ENCODE data around the gene SMAD5. TPM values are rescaled to one million over a fixed set of nuclear protein-coding genes. Genes with fewer than 3 reads are reported as not detected.

Gene SMAD5
- total RNA-seq, 2 experiments from 2014 or later = 5.4 to 7.7 TPM

DNA sequence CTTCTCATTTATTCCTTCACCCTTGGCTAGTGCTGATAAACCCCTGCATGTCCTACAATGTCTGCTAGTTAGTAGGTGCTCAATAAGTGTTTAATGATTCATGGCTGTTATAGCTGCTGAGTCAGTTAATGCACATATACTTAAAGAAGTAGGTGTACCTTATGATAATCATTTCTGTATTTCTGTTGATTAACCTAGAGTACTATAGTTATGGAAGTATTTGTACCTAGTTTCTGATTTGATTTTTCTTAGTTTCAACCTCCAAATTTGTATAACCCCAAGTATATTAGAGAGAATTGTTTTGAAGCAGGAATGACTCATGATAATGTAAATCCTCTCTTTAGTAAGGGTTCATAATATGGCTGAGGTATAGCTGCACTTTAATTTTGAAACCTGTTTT is 8.9 kb downstream of the SMAD5 start:
- no peaks in the 10 kb centered on the region for H3K9me3 Mint-ChIP-seq (ENCODE audit: low read depth)
- DNase-seq (no peak), ATAC-seq (peak; percentile 85)
- peaks cover 9% of the 10 kb centered on the region for H3K27me3 Mint-ChIP-seq
- H3K4me3 Mint-ChIP-seq = no peak overlapping the region
- ChIA-PET CTCF (interaction anchor here (1.1 to 1.6 kb wide), 3 partner anchors 9 to 60 kb away, joined by 4 to 5 read pairs (median 4); partner anchors contain the start of gene SMAD5), POLR2A (no interaction called here)
- H3K36me3 Mint-ChIP-seq (ENCODE audit: low read depth) = no peaks in the 10 kb centered on the region
- no peak overlapping the region for H3K27ac Mint-ChIP-seq
- intact Hi-C loops (cut with DNase I, micrococcal nuclease) = loop anchor here in 1 of 2 experiments (10.0 kb wide), 1 partner anchor 247 kb away; the partner anchor contains the start of gene IL9
- peaks cover 11% of the 10 kb centered on the region for H3K4me1 Mint-ChIP-seq

DNA sequence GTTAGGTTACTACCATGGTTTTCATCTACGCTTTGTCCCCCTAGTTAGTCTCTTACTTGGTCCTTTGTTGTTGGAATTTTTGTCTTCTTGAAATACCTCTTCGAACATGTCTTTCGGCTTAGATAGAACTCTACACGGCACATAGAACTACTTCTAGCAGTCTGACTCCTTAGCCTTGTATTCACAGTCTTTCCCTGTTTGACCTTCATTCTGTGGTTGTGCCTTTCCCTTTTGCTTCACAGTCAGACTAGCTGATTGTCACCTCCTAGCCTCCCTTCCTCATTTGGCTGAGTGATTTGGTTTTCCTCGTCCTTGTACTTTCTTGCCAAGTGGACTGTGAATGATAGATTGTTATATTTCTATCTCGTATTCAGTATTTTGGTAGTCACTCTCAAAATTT is 10.7 kb downstream of the SMAD5 start:
- H3K4me1 Mint-ChIP-seq = peaks cover 3% of the 10 kb centered on the region
- H3K27me3 Mint-ChIP-seq = peaks cover 5% of the 10 kb centered on the region
- DNase-seq (no peak), ATAC-seq (no peak)
- ChIA-PET POLR2A (no interaction called here), CTCF (interaction anchor here (0.6 to 0.7 kb wide), 3 partner anchors 19 to 59 kb away, joined by 3 read pairs; no protein-coding TSS in a partner anchor)
- intact Hi-C loops (cut with DNase I, micrococcal nuclease) = loop anchor here in 1 of 2 experiments (10.0 kb wide), 1 partner anchor 249 kb away; the partner anchor contains the start of gene IL9
- peaks cover 1% of the 10 kb centered on the region for H3K36me3 Mint-ChIP-seq (ENCODE audit: low read depth)
- no peaks in the 10 kb centered on the region for H3K9me3 Mint-ChIP-seq (ENCODE audit: low read depth)
- H3K27ac Mint-ChIP-seq = no peak overlapping the region
- H3K4me3 Mint-ChIP-seq = no peak overlapping the region

DNA sequence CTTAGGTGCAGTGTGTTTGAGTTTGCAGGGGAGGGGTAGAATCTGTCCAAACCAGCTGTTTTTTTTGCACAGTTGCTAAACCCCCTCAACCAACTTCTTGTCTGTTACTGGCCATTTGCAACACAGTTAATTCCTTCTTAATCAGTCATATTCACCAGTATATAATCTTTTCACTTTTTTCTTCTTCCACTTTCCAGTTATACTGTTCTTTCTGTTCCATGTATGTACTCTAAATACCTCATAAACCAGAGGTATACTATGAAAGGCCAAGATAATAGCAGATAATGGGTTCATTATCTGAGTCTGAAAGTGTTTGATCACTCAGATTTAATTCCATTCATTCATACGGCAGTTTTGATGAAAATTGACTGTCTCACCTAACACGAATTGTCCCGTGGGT is 11.1 kb downstream of the SMAD5 start:
- POLR2A ChIA-PET = no interaction called here
- DNase-seq (no peak), ATAC-seq (no peak)
- Mint-ChIP-seq H3K27ac (no peak overlapping the region), H3K27me3 (peaks cover 3% of the 10 kb centered on the region), H3K4me1 (peaks cover 3% of the 10 kb centered on the region), H3K9me3 (ENCODE audit: low read depth) (no peaks in the 10 kb centered on the region), H3K36me3 (ENCODE audit: low read depth) (peaks cover 1% of the 10 kb centered on the region), H3K4me3 (no peak overlapping the region)
- intact Hi-C loops (cut with DNase I, micrococcal nuclease) = loop anchor here in 1 of 2 experiments (10.0 kb wide), 1 partner anchor 249 kb away; the partner anchor contains the start of gene IL9
- CTCF ChIA-PET = interaction anchor here (0.6 to 0.7 kb wide), 2 partner anchors 35 to 60 kb away, joined by 3 read pairs; no protein-coding TSS in a partner anchor

DNA sequence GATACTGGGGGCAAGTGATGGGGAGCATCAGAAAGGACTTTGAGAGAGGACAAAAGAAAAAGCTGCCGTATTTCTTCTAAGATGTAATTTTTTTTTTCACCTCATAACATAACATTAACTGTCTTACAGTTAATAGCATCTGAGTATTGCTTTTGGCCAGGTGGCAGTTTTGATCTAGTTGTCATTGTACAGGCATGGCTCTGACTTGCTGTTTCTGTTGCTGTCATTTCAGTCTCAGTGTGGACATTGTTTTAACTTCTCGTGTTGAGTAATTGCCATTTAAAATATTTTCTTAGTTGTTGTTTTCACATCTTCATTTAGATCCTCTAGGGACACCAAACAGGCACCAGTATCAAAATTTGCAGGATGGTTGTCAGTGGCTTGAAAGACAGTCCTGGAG is 12.4 kb downstream of the SMAD5 start:
- CTCF ChIA-PET = no interaction called here
- POLR2A ChIA-PET = no interaction called here
- no peak overlapping the region for H3K27ac Mint-ChIP-seq
- no peak overlapping the region for H3K4me3 Mint-ChIP-seq
- H3K36me3 Mint-ChIP-seq (ENCODE audit: low read depth) = peaks cover 1% of the 10 kb centered on the region
- ATAC-seq = no peak
- intact Hi-C loops (cut with DNase I, micrococcal nuclease) = loop anchor here in 1 of 2 experiments (10.0 kb wide), 1 partner anchor 250 kb away; the partner anchor contains the start of gene IL9
- no peaks in the 10 kb centered on the region for H3K4me1 Mint-ChIP-seq
- H3K27me3 Mint-ChIP-seq = no peaks in the 10 kb centered on the region
- H3K9me3 Mint-ChIP-seq (ENCODE audit: low read depth) = no peaks in the 10 kb centered on the region
- DNase-seq = no peak

DNA sequence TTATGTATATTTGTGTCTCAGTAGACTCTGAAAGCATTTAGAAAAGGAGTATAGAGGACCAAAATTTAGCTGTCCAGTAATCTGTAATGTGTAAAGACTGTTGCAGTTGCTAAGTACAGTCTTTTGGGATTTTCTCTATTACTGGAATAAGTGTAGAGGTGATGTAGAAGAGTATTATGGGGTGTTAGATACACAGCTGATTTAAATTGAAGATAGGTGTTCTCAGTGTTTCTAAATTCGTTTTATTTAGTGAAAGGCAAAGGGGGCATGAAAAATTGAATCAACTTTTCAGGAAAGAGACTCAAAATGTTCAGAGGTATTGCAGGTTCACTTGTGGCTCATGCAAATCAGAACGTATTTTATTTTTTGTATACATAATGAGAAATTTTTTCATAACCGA is 13.6 kb downstream of the SMAD5 start:
- Mint-ChIP-seq H3K36me3 (ENCODE audit: low read depth) (peaks cover 1% of the 10 kb centered on the region), H3K4me3 (no peak overlapping the region), H3K27me3 (no peaks in the 10 kb centered on the region), H3K9me3 (ENCODE audit: low read depth) (no peaks in the 10 kb centered on the region), H3K4me1 (no peaks in the 10 kb centered on the region), H3K27ac (no peak overlapping the region)
- intact Hi-C loops (cut with DNase I, micrococcal nuclease) = loop anchor here in 1 of 2 experiments (10.0 kb wide), 1 partner anchor 251 kb away; the partner anchor contains the start of gene IL9
- POLR2A ChIA-PET = no interaction called here
- no peak for DNase-seq
- CTCF ChIA-PET = interaction anchor here (1.2 kb wide), 1 partner anchor 64 kb away, joined by 3 read pairs; no protein-coding TSS in a partner anchor
- no peak for ATAC-seq

DNA sequence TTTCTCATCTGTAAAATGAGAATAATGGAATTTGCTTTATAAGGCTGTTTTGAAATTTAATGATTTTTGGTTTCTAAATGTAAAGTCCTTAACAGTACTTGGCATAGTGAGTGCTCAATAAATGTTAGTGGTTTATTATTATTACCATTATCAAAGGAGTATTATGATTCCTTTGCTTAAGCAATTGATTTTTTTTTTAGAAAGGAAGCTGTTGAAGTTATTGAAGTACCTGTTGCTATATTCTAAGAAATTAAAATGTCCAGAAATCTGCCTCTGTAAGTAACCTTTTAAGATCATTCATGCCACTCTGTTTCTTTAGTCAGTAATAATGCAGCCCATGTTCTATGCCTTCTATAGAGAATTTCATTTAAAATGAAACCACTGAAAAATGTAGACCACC is 15.0 kb downstream of the SMAD5 start:
- Mint-ChIP-seq H3K4me3 (no peak overlapping the region), H3K27ac (no peak overlapping the region), H3K27me3 (no peaks in the 10 kb centered on the region), H3K4me1 (no peaks in the 10 kb centered on the region), H3K36me3 (ENCODE audit: low read depth) (peaks cover 1% of the 10 kb centered on the region), H3K9me3 (ENCODE audit: low read depth) (no peaks in the 10 kb centered on the region)
- intact Hi-C loops (cut with DNase I, micrococcal nuclease) = loop anchor here in 1 of 2 experiments (10.0 kb wide), 1 partner anchor 253 kb away; the partner anchor contains the start of gene IL9
- DNase-seq = no peak
- ChIA-PET CTCF (interaction anchor here (0.6 to 0.7 kb wide), 2 partner anchors 25 to 45 kb away, joined by 3 to 6 read pairs; no protein-coding TSS in a partner anchor), POLR2A (no interaction called here)
- ATAC-seq = no peak

DNA sequence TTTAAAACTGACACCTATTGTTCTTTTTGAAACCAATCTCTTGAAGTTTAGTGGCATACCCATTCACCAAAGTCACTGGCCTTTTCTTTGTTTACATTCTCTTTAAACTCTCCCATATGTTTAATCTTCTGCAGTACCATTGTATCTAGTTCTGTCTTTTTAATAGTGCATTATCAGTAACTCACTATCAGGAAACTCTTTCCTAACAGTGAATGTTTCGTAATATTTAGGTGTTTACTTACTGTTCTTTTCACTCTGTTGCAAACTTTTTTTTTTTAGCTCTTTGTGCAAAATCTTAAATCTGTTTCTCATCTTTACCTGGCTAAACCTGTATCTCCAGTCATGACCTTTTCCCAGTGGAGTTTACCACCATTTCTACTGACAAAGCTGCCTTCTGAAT is 17.2 kb downstream of the SMAD5 start:
- ChIA-PET POLR2A (no interaction called here), CTCF (no interaction called here)
- H3K4me1 Mint-ChIP-seq = no peaks in the 10 kb centered on the region
- intact Hi-C loops (cut with DNase I, micrococcal nuclease) = loop anchor here in 1 of 2 experiments (10.0 kb wide), 1 partner anchor 255 kb away; the partner anchor contains the start of gene IL9
- H3K27me3 Mint-ChIP-seq = no peaks in the 10 kb centered on the region
- H3K9me3 Mint-ChIP-seq (ENCODE audit: low read depth) = no peaks in the 10 kb centered on the region
- peaks cover 1% of the 10 kb centered on the region for H3K36me3 Mint-ChIP-seq (ENCODE audit: low read depth)
- ATAC-seq (no peak), DNase-seq (no peak)
- H3K27ac Mint-ChIP-seq = no peak overlapping the region
- H3K4me3 Mint-ChIP-seq = no peak overlapping the region

DNA sequence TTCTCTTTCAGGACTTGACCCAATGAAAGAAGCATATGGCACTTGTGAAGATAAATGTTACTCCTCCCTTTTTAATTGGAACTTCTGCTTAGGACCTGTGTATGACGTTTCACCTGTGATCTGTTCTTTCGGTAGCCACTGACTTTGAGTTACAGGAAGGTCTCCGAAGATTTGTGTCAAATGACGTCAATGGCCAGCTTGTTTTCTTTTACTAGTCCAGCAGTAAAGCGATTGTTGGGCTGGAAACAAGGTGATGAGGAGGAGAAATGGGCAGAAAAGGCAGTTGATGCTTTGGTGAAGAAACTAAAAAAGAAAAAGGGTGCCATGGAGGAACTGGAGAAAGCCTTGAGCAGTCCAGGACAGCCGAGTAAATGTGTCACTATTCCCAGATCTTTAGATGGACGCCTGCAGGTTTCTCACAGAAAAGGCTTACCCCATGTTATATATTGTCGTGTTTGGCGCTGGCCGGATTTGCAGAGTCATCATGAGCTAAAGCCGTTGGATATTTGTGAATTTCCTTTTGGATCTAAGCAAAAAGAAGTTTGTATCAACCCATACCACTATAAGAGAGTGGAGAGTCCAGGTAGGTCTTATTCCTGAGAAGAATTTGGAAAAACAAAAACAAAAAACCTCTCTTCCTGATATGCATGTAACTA is 21.1 kb downstream of the SMAD5 start:
- intact Hi-C loops (cut with DNase I, micrococcal nuclease) = no loop called here
- no peak overlapping the region for H3K27ac Mint-ChIP-seq
- DNase-seq (no peak), ATAC-seq (no peak)
- POLR2A ChIA-PET = no interaction called here
- no peak overlapping the region for H3K4me3 Mint-ChIP-seq
- no peaks in the 10 kb centered on the region for H3K9me3 Mint-ChIP-seq (ENCODE audit: low read depth)
- CTCF ChIA-PET = interaction anchor here (1.1 to 1.5 kb wide), 3 partner anchors 10 to 95 kb away, joined by 3 to 5 read pairs (median 4); no protein-coding TSS in a partner anchor
- H3K27me3 Mint-ChIP-seq = no peaks in the 10 kb centered on the region
- H3K36me3 Mint-ChIP-seq (ENCODE audit: low read depth) = peaks cover 3% of the 10 kb centered on the region
- H3K4me1 Mint-ChIP-seq = no peaks in the 10 kb centered on the region

DNA sequence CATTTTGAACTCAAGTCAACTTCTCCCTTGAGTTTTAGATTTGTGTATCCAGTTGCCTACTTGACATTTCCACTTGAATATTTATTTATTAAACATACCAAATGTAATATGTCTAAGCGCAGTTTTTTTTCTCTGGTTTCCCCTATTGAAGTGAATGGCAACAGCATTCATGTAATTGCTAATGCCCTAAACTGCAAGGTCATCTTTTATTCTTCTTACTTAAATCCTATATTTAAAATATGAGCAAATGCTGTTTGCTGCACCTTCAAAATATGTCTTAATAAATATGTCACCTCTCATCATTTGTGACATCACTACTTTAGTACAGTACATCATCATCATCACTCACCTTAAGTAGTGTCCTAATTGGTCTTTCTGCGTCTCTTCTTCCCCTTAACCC is 22.4 kb downstream of the SMAD5 start:
- H3K4me1 Mint-ChIP-seq = no peaks in the 10 kb centered on the region
- ChIA-PET POLR2A (no interaction called here), CTCF (interaction anchor here (1.5 kb wide), 1 partner anchor 97 kb away, joined by 5 read pairs; no protein-coding TSS in a partner anchor)
- H3K36me3 Mint-ChIP-seq (ENCODE audit: low read depth) = peaks cover 3% of the 10 kb centered on the region
- intact Hi-C loops (cut with DNase I, micrococcal nuclease) = no loop called here
- H3K4me3 Mint-ChIP-seq = no peak overlapping the region
- no peak overlapping the region for H3K27ac Mint-ChIP-seq
- no peak for DNase-seq
- H3K9me3 Mint-ChIP-seq (ENCODE audit: low read depth) = no peaks in the 10 kb centered on the region
- H3K27me3 Mint-ChIP-seq = no peaks in the 10 kb centered on the region
- no peak for ATAC-seq

DNA sequence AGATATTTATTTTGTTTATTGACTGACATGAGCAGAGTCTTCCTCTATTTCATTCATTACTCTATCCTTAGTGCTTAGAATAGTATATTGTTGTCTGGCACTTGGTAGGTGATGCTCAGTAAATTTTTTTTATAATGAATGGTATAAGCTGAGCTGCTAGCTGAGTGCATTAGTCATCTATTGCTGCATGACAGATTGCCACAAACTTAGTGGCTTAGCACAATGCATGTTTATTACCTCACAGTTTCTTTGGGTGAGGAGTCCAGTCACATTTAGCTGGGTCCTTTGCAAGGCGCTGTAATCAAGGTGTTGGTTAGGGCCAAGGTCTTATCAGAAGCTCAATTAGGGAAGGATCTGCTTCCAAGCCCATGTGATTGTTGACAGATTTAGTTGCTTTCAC is 23.1 kb downstream of the SMAD5 start:
- Mint-ChIP-seq H3K27ac (no peak overlapping the region), H3K4me3 (no peak overlapping the region), H3K27me3 (no peaks in the 10 kb centered on the region), H3K9me3 (ENCODE audit: low read depth) (no peaks in the 10 kb centered on the region), H3K36me3 (ENCODE audit: low read depth) (peaks cover 3% of the 10 kb centered on the region), H3K4me1 (no peaks in the 10 kb centered on the region)
- intact Hi-C loops (cut with DNase I, micrococcal nuclease) = no loop called here
- CTCF ChIA-PET = no interaction called here
- DNase-seq = no peak
- POLR2A ChIA-PET = no interaction called here
- ATAC-seq = no peak

DNA sequence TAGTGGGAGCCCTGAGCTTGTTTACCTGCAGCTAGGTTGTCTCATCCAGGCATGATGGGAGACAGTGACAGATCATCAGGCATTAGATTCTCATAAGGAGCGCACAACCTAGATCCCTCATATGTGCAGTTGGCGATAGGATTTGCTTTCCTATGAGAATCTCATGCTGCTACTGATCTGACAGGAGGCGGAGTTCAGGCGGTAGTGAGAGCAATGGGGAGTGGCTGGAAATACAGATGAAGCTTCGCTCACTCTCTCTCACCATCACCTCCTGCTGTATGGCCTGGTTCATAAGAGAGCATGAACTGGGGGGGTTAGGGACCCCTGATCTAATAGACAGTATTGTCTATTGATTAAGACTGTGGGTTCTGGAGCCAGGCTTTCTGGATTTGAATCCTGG is 24.9 kb downstream of the SMAD5 start:
- CTCF ChIA-PET = no interaction called here
- Mint-ChIP-seq H3K27ac (no peak overlapping the region), H3K4me1 (no peaks in the 10 kb centered on the region), H3K4me3 (no peak overlapping the region), H3K27me3 (no peaks in the 10 kb centered on the region), H3K9me3 (ENCODE audit: low read depth) (no peaks in the 10 kb centered on the region), H3K36me3 (ENCODE audit: low read depth) (peaks cover 3% of the 10 kb centered on the region)
- DNase-seq = no peak
- no peak for ATAC-seq
- intact Hi-C loops (cut with DNase I, micrococcal nuclease) = no loop called here
- POLR2A ChIA-PET = no interaction called here

DNA sequence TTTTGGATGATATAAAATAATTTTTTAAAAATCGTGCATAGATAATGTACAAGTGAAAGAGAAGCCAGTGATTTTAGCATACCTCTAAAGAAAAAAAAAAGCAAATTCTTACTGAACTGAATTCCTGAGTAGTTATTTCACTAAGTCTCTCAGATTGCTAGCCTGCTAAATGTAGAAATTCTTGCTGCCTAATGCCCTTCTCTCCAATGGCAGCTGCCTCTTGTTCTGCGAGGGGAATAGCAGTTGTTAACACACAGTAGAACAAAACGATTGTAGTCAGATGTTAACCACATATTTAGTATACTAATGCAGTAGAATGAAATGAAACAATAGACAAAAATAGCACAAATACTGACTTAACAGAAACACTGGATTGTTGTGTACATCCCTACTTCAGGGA is 26.8 kb downstream of the SMAD5 start:
- Mint-ChIP-seq H3K36me3 (ENCODE audit: low read depth) (peaks cover 3% of the 10 kb centered on the region), H3K27me3 (no peaks in the 10 kb centered on the region), H3K4me3 (no peak overlapping the region), H3K9me3 (ENCODE audit: low read depth) (no peaks in the 10 kb centered on the region), H3K27ac (no peak overlapping the region), H3K4me1 (no peaks in the 10 kb centered on the region)
- ChIA-PET POLR2A (interaction anchor here (0.6 kb wide), 1 partner anchor 204 kb away, joined by 3 read pairs; no protein-coding TSS in a partner anchor), CTCF (interaction anchor here (0.6 kb wide), 1 partner anchor 19 kb away, joined by 3 read pairs; no protein-coding TSS in a partner anchor)
- intact Hi-C loops (cut with DNase I, micrococcal nuclease) = no loop called here
- ATAC-seq (no peak), DNase-seq (no peak)

All from activated CD4-positive, alpha-beta T cell treated with anti-CD3 and anti-CD28 coated beads for 36 hours (primary cell).